Body of pancreas (tissue), 4 donors: Measurements from ENCODE around the gene A3GALT2.

Experiments used
- POLR2A ChIP-seq, 3 donors: fragments of 450-650 bp; IDR thresholded peaks; one replicate each; pipeline ENCODE4 v1.6.1; 2016; ENCODE audit warnings: antibody characterized with exemption in 3 of 3, mild to moderate bottlenecking in 2 of 3
- TF ChIP-seq, protein P1 (sequence below), 7 experiments: fragments of 450-650 bp in 4 of 7; fragments of 200-600 bp in 3 of 7; sonication (generic) in 3 of 7; IDR thresholded peaks; one replicate each; pipeline ENCODE4 v1.5.1; 2016 to 2019; ENCODE audit warnings: antibody characterized with exemption in 7 of 7

- TF ChIP-seq, protein P1, sequence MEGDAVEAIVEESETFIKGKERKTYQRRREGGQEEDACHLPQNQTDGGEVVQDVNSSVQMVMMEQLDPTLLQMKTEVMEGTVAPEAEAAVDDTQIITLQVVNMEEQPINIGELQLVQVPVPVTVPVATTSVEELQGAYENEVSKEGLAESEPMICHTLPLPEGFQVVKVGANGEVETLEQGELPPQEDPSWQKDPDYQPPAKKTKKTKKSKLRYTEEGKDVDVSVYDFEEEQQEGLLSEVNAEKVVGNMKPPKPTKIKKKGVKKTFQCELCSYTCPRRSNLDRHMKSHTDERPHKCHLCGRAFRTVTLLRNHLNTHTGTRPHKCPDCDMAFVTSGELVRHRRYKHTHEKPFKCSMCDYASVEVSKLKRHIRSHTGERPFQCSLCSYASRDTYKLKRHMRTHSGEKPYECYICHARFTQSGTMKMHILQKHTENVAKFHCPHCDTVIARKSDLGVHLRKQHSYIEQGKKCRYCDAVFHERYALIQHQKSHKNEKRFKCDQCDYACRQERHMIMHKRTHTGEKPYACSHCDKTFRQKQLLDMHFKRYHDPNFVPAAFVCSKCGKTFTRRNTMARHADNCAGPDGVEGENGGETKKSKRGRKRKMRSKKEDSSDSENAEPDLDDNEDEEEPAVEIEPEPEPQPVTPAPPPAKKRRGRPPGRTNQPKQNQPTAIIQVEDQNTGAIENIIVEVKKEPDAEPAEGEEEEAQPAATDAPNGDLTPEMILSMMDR (IDR thresholded peaks at IDR 0.05) = no peak
- no peak for TF ChIP-seq POLR2A (IDR thresholded peaks at IDR 0.05)
These were observed 51.3 kb downstream of the A3GALT2 start for GRCh38 chr1:33269621-33270020.
